ENCODE data around the gene HYAL1.

Gene HYAL1, protein sequence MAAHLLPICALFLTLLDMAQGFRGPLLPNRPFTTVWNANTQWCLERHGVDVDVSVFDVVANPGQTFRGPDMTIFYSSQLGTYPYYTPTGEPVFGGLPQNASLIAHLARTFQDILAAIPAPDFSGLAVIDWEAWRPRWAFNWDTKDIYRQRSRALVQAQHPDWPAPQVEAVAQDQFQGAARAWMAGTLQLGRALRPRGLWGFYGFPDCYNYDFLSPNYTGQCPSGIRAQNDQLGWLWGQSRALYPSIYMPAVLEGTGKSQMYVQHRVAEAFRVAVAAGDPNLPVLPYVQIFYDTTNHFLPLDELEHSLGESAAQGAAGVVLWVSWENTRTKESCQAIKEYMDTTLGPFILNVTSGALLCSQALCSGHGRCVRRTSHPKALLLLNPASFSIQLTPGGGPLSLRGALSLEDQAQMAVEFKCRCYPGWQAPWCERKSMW

DNA sequence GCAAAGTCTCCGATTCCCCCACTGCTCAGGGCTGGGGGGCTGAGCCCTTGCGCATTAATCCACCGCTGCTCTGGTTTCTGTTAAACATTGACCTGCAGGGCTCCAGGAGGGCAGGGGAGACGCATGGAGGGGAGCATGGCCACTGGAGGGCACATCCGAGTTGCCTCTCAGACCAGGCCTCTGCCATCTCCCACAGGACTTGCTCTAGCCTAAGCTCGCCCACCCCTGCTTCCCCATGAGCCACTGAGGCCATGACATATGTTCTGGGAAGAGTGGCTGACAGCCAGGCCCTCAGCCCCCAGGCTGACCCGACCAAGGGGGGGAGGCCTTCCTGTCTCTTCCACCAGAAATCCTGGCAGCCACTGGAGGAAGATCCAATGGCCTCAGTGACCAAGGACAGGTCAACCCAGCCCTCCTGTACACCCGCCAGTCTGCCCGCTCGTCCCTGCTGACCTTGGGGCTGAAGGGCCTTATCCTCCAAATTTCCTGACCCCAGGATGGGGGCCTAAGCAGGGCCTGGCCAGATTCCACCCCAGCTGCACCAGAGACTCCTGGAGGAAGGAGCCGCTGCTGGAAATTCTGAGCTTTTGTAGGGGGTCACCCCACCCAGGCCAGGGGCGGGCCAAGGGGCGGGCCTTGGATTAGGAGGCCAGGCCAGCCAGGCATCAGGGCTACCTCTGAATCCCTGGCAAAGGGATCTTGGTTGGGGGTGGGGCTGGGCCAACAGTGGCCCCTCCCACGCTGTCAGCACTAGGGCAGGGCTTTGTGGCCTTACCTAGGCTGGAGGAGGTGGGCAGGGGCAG lies at the start of gene HYAL1:
HYAL1 (minus strand) TSS at position 562 of the 803 bp plus-strand sequence. CDS start 618 bp downstream, outside the sequence.
- no peak for DNase-seq

DNA sequence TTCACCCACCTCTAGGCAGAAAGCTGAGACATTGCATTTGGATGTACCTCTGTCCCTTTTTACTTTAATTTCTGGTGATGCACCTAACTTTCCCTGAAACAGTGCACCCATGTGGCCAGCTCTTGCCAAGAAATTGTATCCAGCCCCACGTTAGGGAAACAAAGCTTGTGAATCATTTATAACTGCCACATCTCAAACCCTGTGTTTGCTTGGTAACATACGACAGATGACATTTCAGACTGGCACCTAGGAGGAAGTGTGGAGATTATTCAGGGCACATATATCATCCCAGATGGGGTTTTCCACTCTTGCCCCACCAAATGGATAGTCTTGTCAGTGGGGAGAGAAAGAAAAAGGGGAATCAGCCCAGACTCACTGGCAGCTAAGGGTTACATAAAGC lies 49.4 kb upstream of the HYAL1 start:
- DNase-seq, result peak; percentile 93

DNA sequence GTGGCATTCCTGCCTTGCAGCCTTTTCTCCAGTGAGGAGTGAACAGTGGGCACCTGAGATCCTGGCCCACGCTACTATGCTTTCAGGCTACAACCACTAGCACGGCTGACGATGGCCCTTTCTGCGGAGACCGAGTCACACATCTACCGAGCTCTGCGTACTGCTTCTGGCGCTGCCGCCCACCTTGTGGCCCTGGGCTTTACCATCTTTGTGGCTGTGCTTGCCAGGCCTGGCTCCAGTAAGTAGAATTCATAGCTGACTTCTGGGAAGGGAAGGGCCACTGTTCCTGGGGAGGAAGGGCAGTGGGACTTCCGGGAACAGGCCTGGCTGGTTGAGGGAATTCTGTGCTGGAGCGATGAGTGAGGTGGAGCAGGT lies 47.9 kb upstream of the HYAL1 start:
- DNase-seq, result no peak

DNA sequence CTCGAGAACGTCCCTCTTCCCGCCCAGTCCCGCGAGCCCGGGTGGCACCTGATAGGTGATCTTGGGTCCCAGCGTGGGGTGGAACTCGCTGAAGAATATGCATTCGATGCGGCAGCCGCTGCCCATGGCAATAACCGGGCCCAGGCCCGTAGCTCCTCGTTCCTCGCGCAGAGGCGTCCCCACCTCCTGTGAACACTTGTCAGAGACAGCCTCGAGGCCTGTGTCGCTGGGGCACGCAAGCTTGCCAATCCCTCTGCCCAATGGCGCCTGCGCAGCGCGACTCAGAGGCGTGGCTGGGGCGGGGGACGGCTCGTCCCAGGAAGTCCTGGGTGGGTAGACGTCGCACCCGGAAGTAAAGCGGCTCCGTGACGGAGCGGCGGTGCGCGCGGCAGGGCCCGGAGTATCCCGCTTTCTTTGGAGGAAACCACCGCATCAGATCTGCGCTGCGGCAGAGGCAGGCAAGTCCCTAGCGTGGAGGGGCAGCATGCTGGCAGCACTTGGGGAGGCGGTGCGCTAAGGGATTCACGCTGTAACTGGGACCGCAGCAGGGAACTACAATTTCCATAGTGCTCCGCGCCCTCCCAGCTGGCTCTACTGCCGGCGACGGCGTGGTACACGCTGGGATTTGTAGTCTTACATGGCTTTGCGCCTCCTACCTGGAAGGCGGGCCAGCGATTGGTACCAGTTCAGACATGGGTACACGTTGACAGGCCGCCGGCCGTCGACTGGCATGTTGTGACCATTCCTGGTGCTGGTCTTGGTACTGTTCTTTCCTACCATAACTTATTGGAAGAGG lies 47.4 kb upstream of the HYAL1 start, which contains the start of the genes CYB561D2 and NPRL2:
CYB561D2 (plus strand) TSS at position 336 of the 796 bp plus-strand sequence. CDS start 572 bp downstream, outside the sequence.
NPRL2 (minus strand) TSS at position 249 of the 796 bp plus-strand sequence; CDS start at position 126, 123 bp downstream.
- peak; percentile 97 for DNase-seq

DNA sequence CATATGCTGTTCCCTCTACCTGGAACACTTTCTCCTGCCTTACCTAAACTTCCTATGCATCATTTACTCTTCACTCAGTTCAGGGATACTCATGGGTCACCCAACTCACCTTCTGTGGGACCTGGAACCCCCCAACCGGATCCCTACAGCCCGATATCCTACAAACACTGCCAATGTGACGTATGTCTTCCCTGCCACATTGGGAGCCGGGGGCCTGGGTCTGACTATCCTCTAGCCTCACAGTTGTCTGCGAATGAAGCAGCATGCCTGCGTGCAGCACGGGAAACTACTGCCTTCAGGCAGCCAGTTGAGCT lies 46.8 kb upstream of the HYAL1 start:
- DNase-seq, result no peak

DNA sequence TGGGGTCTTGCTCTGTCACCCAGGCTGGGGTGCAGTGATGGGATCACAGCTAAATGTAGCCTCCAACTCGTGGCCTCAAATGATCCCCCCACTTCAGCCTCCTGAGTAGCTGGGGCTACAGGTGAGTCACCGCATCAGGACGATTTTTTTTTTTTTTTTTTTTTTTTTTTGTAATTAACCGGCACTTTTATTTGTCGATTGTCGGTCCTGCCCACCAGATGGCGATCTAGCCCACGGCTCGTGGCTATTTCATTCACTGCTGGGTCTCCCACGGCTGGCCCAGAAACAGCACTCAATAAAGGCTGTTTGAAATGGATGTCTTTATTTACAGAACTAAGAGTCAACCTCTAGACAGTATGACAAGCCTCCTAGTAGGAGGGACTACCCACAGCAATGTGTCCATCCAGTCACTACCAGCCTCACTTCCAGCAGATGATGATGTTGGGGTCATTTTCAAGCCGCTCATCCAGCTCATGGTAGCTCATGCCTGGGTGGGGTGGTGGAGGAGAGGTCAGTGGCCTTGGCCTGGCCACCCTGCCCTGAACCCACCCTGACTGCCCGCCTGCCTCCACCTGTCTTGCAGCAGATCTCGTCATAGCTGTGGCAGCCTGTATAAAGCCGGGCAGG lies 43.9 kb upstream of the HYAL1 start:
- peak; percentile 77 for DNase-seq

DNA sequence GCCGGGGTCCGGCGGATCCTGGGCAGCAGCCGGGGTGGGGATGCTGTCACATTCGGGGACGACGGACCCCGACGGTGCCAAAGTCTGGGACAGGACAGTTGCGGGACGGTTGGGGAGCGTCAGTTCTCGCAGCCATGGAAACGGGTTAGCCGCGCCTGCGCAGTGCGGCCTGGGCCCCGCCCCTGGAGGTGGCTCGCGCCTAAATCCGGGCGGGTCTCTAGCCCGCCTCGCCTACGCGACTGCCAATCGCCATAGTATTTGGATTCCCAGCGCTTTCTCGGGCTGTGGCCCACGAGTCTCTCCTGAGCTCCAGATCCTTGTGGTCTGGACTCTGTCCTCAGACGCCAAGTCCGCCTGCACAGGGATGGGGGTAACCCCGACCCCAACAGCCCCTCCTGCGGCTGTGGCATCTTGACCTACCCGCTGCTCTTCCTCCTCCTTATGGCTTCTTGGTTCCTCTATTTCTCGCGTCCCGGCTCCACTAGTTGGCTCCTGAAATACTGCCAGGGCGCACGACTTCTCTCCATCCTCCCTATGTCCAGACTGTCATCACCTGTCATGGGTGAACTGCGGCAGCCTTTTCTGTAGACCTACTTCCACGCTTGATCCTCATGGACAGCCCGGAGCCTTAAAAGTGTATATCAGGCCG lies 42.3 kb upstream of the HYAL1 start, which contains the start of gene ZMYND10:
ZMYND10 (minus strand) TSS at position 147 of the 649 bp plus-strand sequence. CDS start 153 bp downstream, outside the sequence.
- peak; percentile 85 for DNase-seq

DNA sequence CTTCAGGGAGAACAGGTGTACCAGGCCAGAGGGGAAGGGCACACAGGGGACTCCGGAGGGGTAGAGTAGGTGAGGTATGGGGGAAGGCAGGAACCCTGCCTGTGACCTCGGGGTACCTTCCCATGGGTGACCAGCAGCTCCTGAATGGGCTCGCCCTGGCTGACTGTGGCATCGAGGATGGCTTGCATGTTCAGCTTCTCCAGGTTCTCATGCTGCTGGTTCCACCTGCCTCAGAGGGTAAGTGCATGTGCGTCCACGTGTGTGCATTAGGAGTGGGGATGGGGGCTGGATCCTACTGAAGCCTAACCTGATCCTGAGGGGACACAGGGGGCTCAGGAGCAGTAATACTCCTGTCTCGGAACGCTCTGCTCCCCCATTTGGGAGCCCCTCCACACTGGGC lies 41.6 kb upstream of the HYAL1 start:
- DNase-seq, result no peak

DNA sequence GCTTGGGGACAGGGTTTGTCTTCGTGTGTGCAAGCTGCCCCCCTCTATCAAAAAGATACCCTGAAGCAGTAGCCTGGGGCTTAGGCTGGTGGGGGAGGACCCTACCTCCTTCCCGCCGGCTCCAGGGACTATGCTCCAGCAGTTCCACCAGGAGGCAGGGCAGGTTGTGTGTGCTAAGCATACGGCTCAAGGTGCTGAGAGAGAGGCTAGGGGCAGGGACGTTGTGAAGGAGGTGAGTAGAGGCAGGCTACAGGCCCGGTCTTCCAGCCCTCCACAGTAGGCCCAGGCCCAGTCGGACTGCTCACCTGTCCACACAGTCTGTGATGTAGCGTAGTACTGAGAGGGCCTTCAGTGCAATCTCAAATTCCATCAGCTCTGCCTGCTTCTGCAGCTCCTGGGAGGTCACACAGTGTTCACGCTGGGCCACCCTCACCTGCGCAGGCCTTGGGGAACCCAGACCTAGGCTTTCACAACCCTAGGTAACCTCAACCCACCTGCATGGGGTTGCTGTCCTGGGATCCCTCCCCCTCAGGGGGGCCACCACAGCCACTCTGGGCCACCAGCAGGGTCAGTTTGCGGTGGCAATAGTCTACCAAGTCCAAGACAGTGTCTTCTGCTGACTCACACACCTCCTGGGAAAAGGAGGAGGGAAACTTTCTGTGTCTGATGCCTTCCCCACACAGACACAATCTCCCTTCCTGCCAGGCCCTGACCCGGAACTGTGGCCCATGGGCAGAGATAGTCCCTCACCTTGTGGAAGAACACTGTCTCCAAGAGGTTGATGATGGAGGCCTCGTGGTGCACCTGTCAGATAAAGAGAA lies 39.6 kb upstream of the HYAL1 start:
- no peak for DNase-seq

DNA sequence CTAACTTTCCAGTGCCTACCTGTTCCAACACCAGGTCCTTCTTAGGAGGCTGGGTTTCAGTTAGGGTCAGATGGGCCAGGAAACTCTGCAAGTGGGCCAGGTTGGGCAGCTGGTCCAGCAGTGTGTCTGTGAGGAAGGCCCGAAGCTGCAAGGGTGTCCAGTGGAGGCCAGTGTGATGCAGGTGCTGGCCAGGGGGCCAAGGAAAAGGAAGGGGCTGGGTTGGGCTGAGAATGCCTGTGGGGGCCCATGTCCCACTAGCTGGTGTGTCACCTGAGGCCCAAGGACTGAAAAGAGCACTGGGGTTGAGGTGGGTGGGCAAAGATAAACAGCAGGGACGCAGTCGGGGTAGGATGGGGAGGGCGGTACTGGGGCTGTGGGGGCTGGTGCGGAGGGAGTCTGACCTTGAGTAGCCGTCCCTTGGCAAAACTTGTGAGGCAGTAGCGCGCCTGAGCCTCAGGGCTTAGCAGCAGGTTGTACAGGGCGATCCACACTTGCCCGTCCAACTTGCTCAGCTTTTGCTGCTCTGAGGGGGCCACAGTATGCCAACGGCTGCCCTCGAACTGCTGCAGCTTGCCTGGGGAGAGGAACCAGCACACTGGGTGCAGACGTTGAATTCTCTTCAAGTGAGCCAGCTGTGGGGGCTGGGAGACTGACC lies 38.7 kb upstream of the HYAL1 start:
- DNase-seq, result no peak

DNA sequence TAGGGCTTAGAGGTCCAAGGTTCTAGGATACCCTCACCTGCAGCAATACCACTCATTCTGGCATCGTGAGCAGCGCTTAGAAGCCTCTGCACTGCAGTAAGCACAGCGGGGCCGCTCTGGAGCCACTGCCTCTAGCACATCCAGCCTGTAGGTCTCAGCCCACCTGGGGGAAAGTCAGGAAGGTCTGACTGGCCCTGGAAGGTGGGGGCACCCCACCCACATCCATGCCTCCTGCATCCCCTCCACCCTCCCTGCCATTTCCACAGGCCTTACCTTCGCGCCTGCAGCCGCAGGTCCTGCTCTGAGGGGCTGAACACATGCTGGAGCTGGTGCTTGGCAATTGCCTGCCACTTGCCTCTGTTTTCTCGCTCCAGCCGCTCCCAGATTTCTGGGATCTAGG lies 38.2 kb upstream of the HYAL1 start:
- DNase-seq, result no peak

DNA sequence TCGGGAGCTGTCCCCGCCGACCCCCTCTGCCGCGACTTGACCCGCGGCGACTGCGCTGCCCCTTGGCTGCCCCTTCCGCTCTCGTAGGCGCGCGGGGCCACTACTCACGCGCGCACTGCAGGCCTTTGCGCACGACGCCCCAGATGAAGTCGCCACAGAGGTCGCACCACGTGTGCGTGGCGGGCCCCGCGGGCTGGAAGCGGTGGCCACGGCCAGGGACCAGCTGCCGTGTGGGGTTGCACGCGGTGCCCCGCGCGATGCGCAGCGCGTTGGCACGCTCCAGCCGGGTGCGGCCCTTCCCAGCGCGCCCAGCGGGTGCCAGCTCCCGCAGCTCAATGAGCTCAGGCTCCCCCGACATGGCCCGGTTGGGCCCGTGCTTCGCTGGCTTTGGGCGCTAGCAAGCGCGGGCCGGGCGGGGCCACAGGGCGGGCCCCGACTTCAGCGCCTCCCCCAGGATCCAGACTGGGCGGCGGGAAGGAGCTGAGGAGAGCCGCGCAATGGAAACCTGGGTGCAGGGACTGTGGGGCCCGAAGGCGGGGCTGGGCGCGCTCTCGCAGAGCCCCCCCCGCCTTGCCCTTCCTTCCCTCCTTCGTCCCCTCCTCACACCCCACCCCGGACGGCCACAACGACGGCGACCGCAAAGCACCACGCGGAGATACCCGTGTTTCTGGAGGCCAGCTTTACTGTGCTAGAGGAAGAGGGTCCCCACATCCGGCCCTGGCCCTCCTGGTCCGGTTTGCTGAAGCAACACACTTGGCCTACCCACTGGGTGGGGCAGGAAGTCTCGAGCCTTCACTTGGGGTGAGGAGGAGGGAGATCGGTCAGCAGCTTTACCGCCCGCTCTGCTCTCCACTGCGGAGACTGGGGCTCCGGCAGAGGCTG lies 37.3 kb upstream of the HYAL1 start, which contains the start of gene RASSF1:
RASSF1 (minus strand) TSS at position 389 of the 882 bp plus-strand sequence; CDS start at position 358, 31 bp downstream.
- DNase-seq, result peak; percentile 67

DNA sequence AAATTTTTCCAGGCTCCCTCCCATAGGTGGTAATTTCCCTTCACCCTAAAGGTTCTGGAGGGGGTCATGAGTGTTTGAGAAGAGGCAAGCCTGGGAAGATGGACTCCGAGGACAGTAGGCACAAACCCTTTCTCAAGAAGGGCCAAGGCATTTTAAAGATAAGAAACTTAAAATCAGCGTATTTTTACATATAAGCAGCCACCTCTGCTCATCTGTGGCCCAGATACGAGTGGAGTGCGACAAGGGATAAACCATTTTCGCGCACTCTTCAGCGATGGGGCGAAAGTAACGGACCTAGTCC lies 36.7 kb upstream of the HYAL1 start:
- no peak for DNase-seq

DNA sequence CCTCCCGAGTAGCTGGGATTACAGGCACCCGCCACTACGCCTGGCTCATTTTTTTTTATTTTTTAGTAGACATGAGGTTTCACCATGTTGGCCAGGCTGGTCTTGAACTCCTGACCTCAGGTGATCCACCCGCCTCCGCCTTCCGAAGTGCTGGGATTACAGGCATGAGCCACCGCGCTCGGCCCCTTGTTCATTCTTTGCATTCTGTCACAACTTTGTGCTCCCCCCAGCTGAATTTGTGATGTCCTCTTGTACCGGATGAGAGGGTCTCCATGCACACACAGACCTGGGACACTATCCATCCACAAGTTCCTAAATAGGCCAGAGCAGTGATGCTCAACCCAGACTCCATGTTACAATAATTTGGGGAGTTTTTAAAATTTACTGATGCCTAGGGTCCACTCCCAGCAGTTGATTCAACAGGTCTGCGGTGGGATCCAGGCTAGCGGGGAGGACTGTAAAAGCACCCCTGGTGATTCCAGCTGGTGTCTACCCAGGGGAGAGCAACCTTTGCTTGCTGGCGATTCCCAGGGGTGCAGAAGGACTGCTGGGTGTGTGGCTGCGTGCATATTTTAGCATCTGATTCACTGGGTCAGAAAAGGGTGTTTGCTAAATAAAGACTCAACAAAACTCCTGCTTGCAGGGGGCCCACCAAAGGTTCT lies 36.2 kb upstream of the HYAL1 start:
- DNase-seq, result no peak

DNA sequence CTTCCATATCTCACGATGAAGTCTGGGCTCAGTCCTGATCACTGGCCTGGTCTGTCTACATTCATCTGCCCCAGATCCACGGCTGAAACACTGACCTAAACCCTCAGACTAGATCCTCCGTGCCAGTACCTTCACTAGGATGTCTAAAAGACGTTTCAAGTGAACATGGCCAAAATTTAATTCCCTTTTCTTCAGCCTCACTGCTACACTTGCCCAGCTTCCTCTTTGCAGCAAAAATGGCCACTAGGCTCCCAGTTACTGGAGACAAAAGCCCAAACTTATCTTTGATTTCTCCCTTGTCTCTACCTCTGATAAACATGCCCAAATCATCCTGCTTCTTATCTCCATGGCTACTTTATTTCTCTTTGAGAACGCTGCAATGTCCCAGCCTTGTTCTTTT lies 35.6 kb upstream of the HYAL1 start:
- DNase-seq, result peak; percentile 49

DNA sequence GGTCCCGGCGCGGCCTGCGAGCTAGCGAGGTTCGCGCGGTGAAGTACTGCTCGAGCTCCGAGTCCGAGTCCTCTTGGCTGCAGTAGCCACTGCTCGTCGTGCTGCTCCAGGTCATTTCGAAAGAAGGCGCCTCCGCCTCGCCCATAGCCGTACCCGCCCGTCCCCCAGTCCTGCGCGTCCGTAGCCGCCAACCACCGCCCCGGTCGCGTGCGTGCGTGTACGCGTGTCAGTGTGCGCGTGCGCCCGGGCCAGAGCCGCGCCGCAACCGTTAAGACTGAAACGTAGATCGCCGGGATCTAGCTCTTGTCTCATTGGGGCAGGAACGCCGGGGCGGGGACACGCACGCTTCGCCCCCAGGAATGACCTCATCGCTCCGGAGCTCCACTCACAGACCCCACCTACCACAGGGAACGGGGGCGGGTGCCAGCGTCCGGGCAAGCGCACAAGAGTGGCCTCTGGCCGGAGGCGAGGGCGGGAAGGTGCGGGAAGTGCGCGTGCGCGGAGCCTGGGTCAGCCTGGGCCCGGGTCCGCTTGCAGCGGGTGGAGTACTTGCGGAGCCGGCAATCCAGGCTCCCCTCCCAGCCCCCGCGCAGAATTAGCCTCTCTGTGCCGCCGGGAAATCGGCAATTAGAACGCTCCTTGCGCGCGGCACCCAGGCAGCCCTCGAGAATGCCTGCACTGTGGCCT lies 33.9 kb upstream of the HYAL1 start:
- DNase-seq, result peak; percentile 100

DNA sequence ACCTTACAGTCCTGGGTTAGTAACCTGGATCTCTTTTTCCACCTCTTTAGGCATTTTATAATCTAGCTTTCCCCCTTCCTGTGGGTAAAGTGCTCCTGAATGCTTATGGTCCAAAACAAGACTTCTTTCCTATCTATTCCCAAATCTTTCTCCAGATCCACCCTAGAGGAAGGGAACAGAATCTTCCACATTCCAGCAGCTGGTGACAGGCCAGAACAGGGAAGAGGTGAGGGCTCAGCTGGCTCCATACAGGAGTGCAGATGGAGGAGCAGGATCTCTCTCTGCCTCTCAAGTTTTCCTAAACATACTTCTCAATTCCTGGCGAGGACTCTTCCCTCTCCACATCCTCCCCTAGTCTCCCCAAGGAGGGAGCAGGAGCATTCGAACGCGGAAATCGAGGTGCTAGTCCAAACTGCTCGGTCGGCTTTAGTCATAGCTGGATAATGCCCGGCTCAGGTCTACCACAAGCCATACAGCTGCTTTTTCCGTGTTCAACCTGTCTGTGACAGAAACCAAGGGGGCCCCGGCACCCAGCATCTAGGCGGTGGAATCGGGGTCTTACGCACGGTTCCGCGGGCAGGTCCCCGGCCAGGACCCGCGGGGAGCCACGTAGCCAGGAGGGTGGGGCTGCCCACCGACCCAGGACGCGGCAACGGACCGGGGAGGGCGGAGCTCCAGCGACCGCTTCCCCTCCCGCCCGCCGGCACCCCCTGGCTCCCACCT lies 33.2 kb upstream of the HYAL1 start:
- DNase-seq, result no peak

Measured in suppressor macrophage treated with lipopolysaccharide for 4 hours (primary cell).